SW 1271 (cell line): ENCODE results near the gene SLC26A1.

Experiments used
- DNase-seq, 2 experiments: peaks; one replicate each; lab custom pipeline; 2025; lab: John Stamatoyannopoulos, UW

Gene SLC26A1

GRCh38 chr4:993111-994029, at the start of gene SLC26A1:
Gene SLC26A1 (minus strand): TSS chr4:993404. CDS start chr4:991703, 1,701 bp downstream.
- no peak for DNase-seq

- no peak for DNase-seq
Measured at GRCh38 chr4:1042352-1043055, 49.3 kb upstream of the SLC26A1 start.

GRCh38 chr4:1041936-1042330, 48.7 kb upstream of the SLC26A1 start:
- DNase-seq, result no peak

GRCh38 chr4:1041147-1041935, 48.1 kb upstream of the SLC26A1 start:
- no peak for DNase-seq

GRCh38 chr4:1040344-1041146, 47.3 kb upstream of the SLC26A1 start:
- DNase-seq, result no peak

GRCh38 chr4:1039493-1040343, 46.5 kb upstream of the SLC26A1 start:
- no peak for DNase-seq

- no peak for DNase-seq
Measured at GRCh38 chr4:1038948-1039492, 45.8 kb upstream of the SLC26A1 start.

- no peak for DNase-seq
Measured at GRCh38 chr4:1036976-1037810, 44.0 kb upstream of the SLC26A1 start.

GRCh38 chr4:1036095-1036494, 42.9 kb upstream of the SLC26A1 start:
- DNase-seq, result no peak

- DNase-seq, result no peak
Measured at GRCh38 chr4:1035510-1035909, 42.3 kb upstream of the SLC26A1 start.

- DNase-seq, result no peak
Measured at GRCh38 chr4:1033840-1034551, 40.8 kb upstream of the SLC26A1 start.

- DNase-seq, result no peak
Measured at GRCh38 chr4:1032861-1033260, 39.7 kb upstream of the SLC26A1 start.

- no peak for DNase-seq
Measured at GRCh38 chr4:1031956-1032795, 39.0 kb upstream of the SLC26A1 start.

- no peak for DNase-seq
Measured at GRCh38 chr4:1031346-1031745, 38.1 kb upstream of the SLC26A1 start.

- DNase-seq, result no peak
Measured at GRCh38 chr4:1030559-1030958, 37.4 kb upstream of the SLC26A1 start.

- DNase-seq, result no peak
Measured at GRCh38 chr4:1030031-1030430, 36.8 kb upstream of the SLC26A1 start.

- DNase-seq, result no peak
Measured at GRCh38 chr4:1029529-1029928, 36.3 kb upstream of the SLC26A1 start.
